Thymus (tissue), 14 donors: ENCODE data around the gene ZDHHC6. TPM values are rescaled to one million over a fixed set of nuclear protein-coding genes. Genes with fewer than 3 reads are reported as not detected.

ENCODE experiments used
- DNase-seq, 9 donors: peaks; one replicate each; pipeline ENCODE4 v3.0.0-alpha.2; 2013; ENCODE audit warnings: low spot score in 9 of 9, low read depth in 6 of 9, missing footprints in 1 of 9
- H3K27ac ChIP-seq, 2 donors: one replicate each; pipeline ENCODE4 v1.5.1; 2013; ENCODE audit warnings: control low read depth in 1 of 2, low read depth in 1 of 2, low read length in 1 of 2, mild to moderate bottlenecking in 1 of 2, moderate library complexity in 1 of 2
- H3K27me3 ChIP-seq, 2 donors: one replicate each; pipeline ENCODE4 v1.5.1; 2013; ENCODE audit warnings: low read length in 1 of 2; ENCODE audit not compliant: control insufficient read depth in 2 of 2, insufficient read depth in 1 of 2
- H3K36me3 ChIP-seq, 2 donors: one replicate each; pipeline ENCODE4 v1.5.1; 2013; ENCODE audit warnings: low read length in 1 of 2, mild to moderate bottlenecking in 1 of 2, moderate library complexity in 1 of 2; ENCODE audit not compliant: control insufficient read depth in 2 of 2, insufficient read depth in 2 of 2
- H3K4me1 ChIP-seq, 2 donors: one replicate each; pipeline ENCODE4 v1.5.1; 2013; ENCODE audit warnings: low read length in 2 of 2; ENCODE audit not compliant: control insufficient read depth in 2 of 2, insufficient read depth in 2 of 2
- H3K4me3 ChIP-seq, 2 donors: one replicate each; pipeline ENCODE4 v1.5.1; 2013; ENCODE audit warnings: low read length in 2 of 2, control low read depth in 1 of 2, mild to moderate bottlenecking in 1 of 2
- H3K9me3 ChIP-seq, 2 donors: one replicate each; pipeline ENCODE4 v1.5.1; 2013; ENCODE audit warnings: low read length in 1 of 2, mild to moderate bottlenecking in 1 of 2; ENCODE audit not compliant: control insufficient read depth in 2 of 2, insufficient read depth in 1 of 2
- WGBS: extraction: QIAGEN DNeasy Blood & Tissue Kit; methylation state at CpG from one replicate; pipeline ENCODE4 v1.1.7; 2013; 5-methylcytosine and 5-hydroxymethylcytosine counted together
- long read RNA-seq, 10 donors: transcript quantifications; one replicate each; lab custom pipeline, GENCODE V29; 2026
- polyA plus RNA-seq: library from polyadenylated mRNA; stranded (reverse); fragments of 200-250 nt; gene quantifications from one replicate; pipeline ENCODE4 v1.2.3, GENCODE V29; 2013
- total RNA-seq: library from RNA; stranded (reverse); fragments of 120-200 nt; gene quantifications from one replicate; pipeline ENCODE4 v1.2.4, GENCODE V29; 2013
- donor health status: healthy.

The ZDHHC6 gene
- 28.0 TPM for total RNA-seq
- 64.5 TPM for polyA plus RNA-seq
- long read RNA-seq, donor 1, partial matches to known transcripts = 0 of 1 reads
- long read RNA-seq, donor 1, other reads (novel, unspliced or antisense) = 0 of 1 reads
- long read RNA-seq, donor 2 = 0 reads
- long read RNA-seq, donor 3, transcript ZDHHC6-202 (11 exons, 2,170 nt) = major isoform, 14 of 28 reads
- long read RNA-seq, donor 3, transcript ZDHHC6-204 (4 exons, 538 nt) = minor isoform, 8 of 28 reads
- long read RNA-seq, donor 3, partial matches to known transcripts = 6 of 28 reads
- long read RNA-seq, donor 3, other reads (novel, unspliced or antisense) = 0 of 28 reads
- long read RNA-seq, donor 4, partial matches to known transcripts = 0 of 7 reads
- long read RNA-seq, donor 4, other reads (novel, unspliced or antisense) = 0 of 7 reads
- long read RNA-seq, donor 5, transcript ZDHHC6-202 (11 exons, 2,170 nt) = major isoform, 6 of 11 reads
- long read RNA-seq, donor 5, transcript ZDHHC6-204 (4 exons, 538 nt) = minor isoform, 5 of 11 reads
- long read RNA-seq, donor 5, partial matches to known transcripts = 0 of 11 reads
- long read RNA-seq, donor 5, other reads (novel, unspliced or antisense) = 0 of 11 reads
- long read RNA-seq, donor 6, transcript ZDHHC6-202 (11 exons, 2,170 nt) = major isoform, 5 of 13 reads
- long read RNA-seq, donor 6, partial matches to known transcripts = 8 of 13 reads
- long read RNA-seq, donor 6, other reads (novel, unspliced or antisense) = 0 of 13 reads
- long read RNA-seq, donor 7, transcript ZDHHC6-202 (11 exons, 2,170 nt) = major isoform, 5 of 7 reads
- long read RNA-seq, donor 7, partial matches to known transcripts = 0 of 7 reads
- long read RNA-seq, donor 7, other reads (novel, unspliced or antisense) = 0 of 7 reads
- long read RNA-seq, donor 8, partial matches to known transcripts = 0 of 2 reads
- long read RNA-seq, donor 8, other reads (novel, unspliced or antisense) = 0 of 2 reads
- long read RNA-seq, donor 9, partial matches to known transcripts = 0 of 4 reads
- long read RNA-seq, donor 9, other reads (novel, unspliced or antisense) = 0 of 4 reads
- long read RNA-seq, donor 10, partial matches to known transcripts = 0 of 4 reads
- long read RNA-seq, donor 10, other reads (novel, unspliced or antisense) = 0 of 4 reads

- WGBS = under 1% methylated on average over 59 of the region's 59 CpGs
- H3K27ac ChIP-seq = peak within 1 kb of the TSS; percentile 75 to 88
- no peaks in the 10 kb centered on the region for H3K27me3 ChIP-seq
- H3K4me1 ChIP-seq = peaks cover 2 to 5% of the 10 kb centered on the region in 2 donors
- no peaks in the 10 kb centered on the region for H3K9me3 ChIP-seq
- H3K4me3 ChIP-seq = peak within 1 kb of the TSS; percentile 81 to 92
- peaks cover 3 to 17% of the 10 kb centered on the region in 2 donors for H3K36me3 ChIP-seq
- peak; percentile 71 to 94 (median 85) for DNase-seq
Observed at GRCh38 chr10:112446855-112447619, at the start of gene ZDHHC6, which contains the start of gene VTI1A. Gene ZDHHC6 (minus strand): TSS chr10:112446914. CDS start chr10:112445436, 1,478 bp downstream. Gene VTI1A (plus strand): TSS chr10:112447215. CDS start chr10:112447374, 159 bp downstream.

GRCh38 chr10:112492736-112493135 lies 46.0 kb upstream of the ZDHHC6 start:
- Histone ChIP-seq H3K36me3 (no peaks in the 10 kb centered on the region), H3K27me3 (no peaks in the 10 kb centered on the region), H3K27ac (no peak overlapping the region), H3K4me1 (no peaks in the 10 kb centered on the region), H3K4me3 (no peak overlapping the region), H3K9me3 (no peaks in the 10 kb centered on the region)
- WGBS = 98% methylated on average over 6 of the region's 6 CpGs
- DNase-seq = no peak

- no peaks in the 10 kb centered on the region for H3K4me1 ChIP-seq
- no peak for DNase-seq
- no peak overlapping the region for H3K27ac ChIP-seq
- H3K27me3 ChIP-seq = no peaks in the 10 kb centered on the region
- no peak overlapping the region for H3K4me3 ChIP-seq
- H3K9me3 ChIP-seq = no peaks in the 10 kb centered on the region
- H3K36me3 ChIP-seq = no peaks in the 10 kb centered on the region
Observed at GRCh38 chr10:112491144-112491543, 44.4 kb upstream of the ZDHHC6 start.

GRCh38 chr10:112490545-112490944 lies 43.8 kb upstream of the ZDHHC6 start:
- H3K36me3 ChIP-seq = no peaks in the 10 kb centered on the region
- WGBS = 91% methylated on average over 2 of the region's 2 CpGs
- H3K4me3 ChIP-seq = no peak overlapping the region
- H3K27me3 ChIP-seq = no peaks in the 10 kb centered on the region
- no peaks in the 10 kb centered on the region for H3K9me3 ChIP-seq
- DNase-seq = peak in 1 of 9 donors; percentile 7
- no peaks in the 10 kb centered on the region for H3K4me1 ChIP-seq
- H3K27ac ChIP-seq = no peak overlapping the region

GRCh38 chr10:112487964-112488363 lies 41.2 kb upstream of the ZDHHC6 start:
- Histone ChIP-seq H3K4me1 (no peaks in the 10 kb centered on the region), H3K9me3 (no peaks in the 10 kb centered on the region), H3K27me3 (no peaks in the 10 kb centered on the region), H3K4me3 (no peak overlapping the region), H3K36me3 (no peaks in the 10 kb centered on the region), H3K27ac (no peak overlapping the region)
- no peak for DNase-seq

GRCh38 chr10:112484399-112484798 lies 37.7 kb upstream of the ZDHHC6 start:
- Histone ChIP-seq H3K27me3 (no peaks in the 10 kb centered on the region), H3K36me3 (no peaks in the 10 kb centered on the region), H3K9me3 (no peaks in the 10 kb centered on the region), H3K4me3 (no peak overlapping the region), H3K27ac (no peak overlapping the region), H3K4me1 (no peaks in the 10 kb centered on the region)
- WGBS = 99% methylated on average over 2 of the region's 2 CpGs
- no peak for DNase-seq

- Histone ChIP-seq H3K36me3 (no peaks in the 10 kb centered on the region), H3K27ac (no peak overlapping the region), H3K27me3 (no peaks in the 10 kb centered on the region), H3K4me1 (no peaks in the 10 kb centered on the region), H3K9me3 (no peaks in the 10 kb centered on the region), H3K4me3 (no peak overlapping the region)
- no peak for DNase-seq
- WGBS = 96% methylated on average over 3 of the region's 3 CpGs
Observed at GRCh38 chr10:112481602-112482001, 34.9 kb upstream of the ZDHHC6 start.

- 95% methylated on average over 3 of the region's 3 CpGs for WGBS
- no peaks in the 10 kb centered on the region for H3K27me3 ChIP-seq
- H3K9me3 ChIP-seq = no peaks in the 10 kb centered on the region
- H3K4me3 ChIP-seq = no peak overlapping the region
- peak in 2 of 9 donors; percentile 21 to 37 for DNase-seq
- peaks cover 0 to 3% of the 10 kb centered on the region in 2 donors for H3K4me1 ChIP-seq
- no peaks in the 10 kb centered on the region for H3K36me3 ChIP-seq
- H3K27ac ChIP-seq = no peak overlapping the region
Observed at GRCh38 chr10:112475575-112476218, 29.0 kb upstream of the ZDHHC6 start.
